ENCODE data around the gene TPX2. TPM values are rescaled to one million over a fixed set of nuclear protein-coding genes. Genes with fewer than 3 reads are reported as not detected.

Gene TPX2
- total RNA-seq, 1 experiment from 2014 or later, result 248 TPM

GRCh38 chr20:31705191-31705590 lies 33.9 kb upstream of the TPX2 start:
- in situ Hi-C loops (cut with HindIII; ENCODE audit: low pct_unique_long_range_greater_than_20kb, low sequenced_read_pairs), result no loop called here
- H3K9me3 ChIP-seq (ENCODE audit: control insufficient read depth, insufficient read depth, low read depth, low read length), result no peaks in the 10 kb centered on the region
- H3K27me3 ChIP-seq (ENCODE audit: control insufficient read depth, insufficient read depth, low read length), result no peaks in the 10 kb centered on the region
- no TSS peak for BruUV-seq (replicated peaks)
- no peak for TF ChIP-seq CTCF (IDR thresholded peaks at IDR 0.05)
- no peak for TF ChIP-seq SIN3A (IDR thresholded peaks at IDR 0.05; ENCODE audit: borderline replicate concordance, insufficient read depth, low read depth, low read length)
- TF ChIP-seq POLR2AphosphoS5 (IDR thresholded peaks at IDR 0.05; ENCODE audit: low read depth, low read length), result no peak; the same call in 1 of the 2 replicates
- TF ChIP-seq REST (IDR thresholded peaks at IDR 0.05; ENCODE audit: insufficient read depth in 1 of 2, low read depth in 2 of 2, low read length in 1 of 2), result no peak
- TF ChIP-seq TCF7L2 (IDR thresholded peaks at IDR 0.05; ENCODE audit: low read depth, low read length), result no peak
- no peak for ATAC-seq
- no peak for DNase-seq (ENCODE audit: low read depth, low spot score)
- ChIA-PET CTCF (interaction anchor here (1.4 to 1.5 kb wide), 2 partner anchors 18 to 44 kb away, joined by 3 to 5 read pairs; no protein-coding TSS in a partner anchor), POLR2A (interaction anchor here (0.9 kb wide), 1 partner anchor 9 kb away, joined by 4 read pairs; no protein-coding TSS in a partner anchor)
- no peak overlapping the region for H3K4me3 ChIP-seq (ENCODE audit: low read depth in 2 of 2, low read length in 2 of 2)
- H3K4me1 ChIP-seq (ENCODE audit: control insufficient read depth, insufficient read depth, low read length), result peaks cover 32% of the 10 kb centered on the region
- peaks cover 13% of the 10 kb centered on the region; the same call in 1 of the 2 replicates for H3K36me3 ChIP-seq (ENCODE audit: control insufficient read depth, insufficient read depth, low read length)
- intact Hi-C loops (cut with micrococcal nuclease; ENCODE audit: unreplicated experiment), result no loop called here
- peak overlapping the region; percentile 54 for H3K27ac ChIP-seq (ENCODE audit: low read length)

DNA sequence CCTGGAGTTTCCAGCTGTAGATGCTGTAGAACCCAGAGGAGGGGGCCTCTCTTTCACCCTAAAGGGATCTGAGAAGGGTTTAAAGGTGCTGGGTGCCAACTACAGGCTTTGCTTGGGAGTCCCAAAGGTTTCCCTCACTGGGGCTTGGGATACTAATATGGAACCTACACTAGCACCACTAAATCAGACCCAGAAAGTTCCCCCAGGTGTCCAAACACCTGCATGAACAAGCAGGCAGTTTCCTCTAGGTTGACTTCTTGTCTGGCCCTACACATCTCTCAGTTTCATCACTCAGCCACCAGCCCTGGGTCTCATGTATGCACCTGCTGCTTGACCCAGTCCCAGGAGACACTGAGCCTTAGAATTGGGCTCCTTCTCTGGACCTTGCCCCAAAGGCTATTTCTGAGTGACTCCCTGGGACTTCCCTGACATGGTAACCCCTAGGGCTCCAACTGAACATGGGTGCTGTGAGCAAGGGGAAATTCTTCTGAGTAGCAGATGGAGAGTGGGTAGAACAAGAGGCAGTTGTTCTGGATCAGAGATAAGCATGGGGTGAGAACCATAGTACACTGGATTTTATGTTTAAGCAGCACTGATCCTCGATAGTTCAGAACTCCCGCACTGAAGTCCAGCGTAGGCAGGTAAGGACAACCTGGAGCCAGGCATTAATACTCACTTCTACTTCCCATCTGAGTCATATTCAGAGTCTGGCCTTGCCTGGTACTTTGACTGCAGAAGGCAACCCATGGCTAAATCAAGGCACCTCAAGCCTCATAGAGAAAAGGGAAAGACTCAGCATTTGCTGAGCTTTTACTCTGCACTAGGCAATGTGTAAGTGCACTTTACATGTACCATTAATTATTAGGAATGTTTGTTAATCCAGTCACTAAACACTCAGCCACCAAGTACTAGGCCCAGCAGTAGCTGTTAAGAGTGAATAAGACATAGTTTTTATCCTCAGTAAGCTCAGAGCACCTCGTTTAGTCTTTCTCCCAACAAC lies 33.2 kb upstream of the TPX2 start:
- Histone ChIP-seq H3K27me3 (ENCODE audit: control insufficient read depth, insufficient read depth, low read length) (no peaks in the 10 kb centered on the region), H3K27ac (ENCODE audit: low read length) (peak overlapping the region; percentile 54), H3K4me3 (ENCODE audit: low read depth in 2 of 2, low read length in 2 of 2) (no peak overlapping the region), H3K4me1 (ENCODE audit: control insufficient read depth, insufficient read depth, low read length) (peaks cover 38% of the 10 kb centered on the region), H3K36me3 (ENCODE audit: control insufficient read depth, insufficient read depth, low read length) (peaks cover 16% of the 10 kb centered on the region; the same call in 1 of the 2 replicates), H3K9me3 (ENCODE audit: control insufficient read depth, insufficient read depth, low read depth, low read length) (no peaks in the 10 kb centered on the region)
- in situ Hi-C loops (cut with HindIII; ENCODE audit: low pct_unique_long_range_greater_than_20kb, low sequenced_read_pairs) (no loop called here), intact Hi-C loops (cut with micrococcal nuclease; ENCODE audit: unreplicated experiment) (no loop called here)
- no peak for DNase-seq (ENCODE audit: low read depth, low spot score)
- ChIA-PET CTCF (interaction anchor here (0.6 to 1.5 kb wide), 3 partner anchors 13 to 44 kb away, joined by 3 to 5 read pairs (median 3); no protein-coding TSS in a partner anchor), POLR2A (interaction anchor here (0.6 to 0.9 kb wide), 2 partner anchors 8 to 10 kb away, joined by 3 to 4 read pairs; no protein-coding TSS in a partner anchor)
- BruUV-seq (replicated peaks), result no TSS peak
- ATAC-seq, result no peak
- TF ChIP-seq POLR2AphosphoS5 (IDR thresholded peaks at IDR 0.05; ENCODE audit: low read depth, low read length), result no peak; the same call in 1 of the 2 replicates

Data from Panc1 (cell line).